ENCODE measurements around the gene SPINT2. TPM values are rescaled to one million over a fixed set of nuclear protein-coding genes. Genes with fewer than 3 reads are reported as not detected.

Gene SPINT2
- total RNA-seq, 4 donors from 2014 or later, result 4.7 to 46.7 (median 12.8) TPM

DNA sequence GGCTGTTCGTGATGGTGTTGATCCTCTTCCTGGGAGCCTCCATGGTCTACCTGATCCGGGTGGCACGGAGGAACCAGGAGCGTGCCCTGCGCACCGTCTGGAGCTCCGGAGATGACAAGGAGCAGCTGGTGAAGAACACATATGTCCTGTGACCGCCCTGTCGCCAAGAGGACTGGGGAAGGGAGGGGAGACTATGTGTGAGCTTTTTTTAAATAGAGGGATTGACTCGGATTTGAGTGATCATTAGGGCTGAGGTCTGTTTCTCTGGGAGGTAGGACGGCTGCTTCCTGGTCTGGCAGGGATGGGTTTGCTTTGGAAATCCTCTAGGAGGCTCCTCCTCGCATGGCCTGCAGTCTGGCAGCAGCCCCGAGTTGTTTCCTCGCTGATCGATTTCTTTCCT is 27.5 kb downstream of the SPINT2 start:
- TF ChIP-seq, protein P1, sequence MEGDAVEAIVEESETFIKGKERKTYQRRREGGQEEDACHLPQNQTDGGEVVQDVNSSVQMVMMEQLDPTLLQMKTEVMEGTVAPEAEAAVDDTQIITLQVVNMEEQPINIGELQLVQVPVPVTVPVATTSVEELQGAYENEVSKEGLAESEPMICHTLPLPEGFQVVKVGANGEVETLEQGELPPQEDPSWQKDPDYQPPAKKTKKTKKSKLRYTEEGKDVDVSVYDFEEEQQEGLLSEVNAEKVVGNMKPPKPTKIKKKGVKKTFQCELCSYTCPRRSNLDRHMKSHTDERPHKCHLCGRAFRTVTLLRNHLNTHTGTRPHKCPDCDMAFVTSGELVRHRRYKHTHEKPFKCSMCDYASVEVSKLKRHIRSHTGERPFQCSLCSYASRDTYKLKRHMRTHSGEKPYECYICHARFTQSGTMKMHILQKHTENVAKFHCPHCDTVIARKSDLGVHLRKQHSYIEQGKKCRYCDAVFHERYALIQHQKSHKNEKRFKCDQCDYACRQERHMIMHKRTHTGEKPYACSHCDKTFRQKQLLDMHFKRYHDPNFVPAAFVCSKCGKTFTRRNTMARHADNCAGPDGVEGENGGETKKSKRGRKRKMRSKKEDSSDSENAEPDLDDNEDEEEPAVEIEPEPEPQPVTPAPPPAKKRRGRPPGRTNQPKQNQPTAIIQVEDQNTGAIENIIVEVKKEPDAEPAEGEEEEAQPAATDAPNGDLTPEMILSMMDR (IDR thresholded peaks at IDR 0.05; ENCODE audit: low read depth), result no peak

DNA sequence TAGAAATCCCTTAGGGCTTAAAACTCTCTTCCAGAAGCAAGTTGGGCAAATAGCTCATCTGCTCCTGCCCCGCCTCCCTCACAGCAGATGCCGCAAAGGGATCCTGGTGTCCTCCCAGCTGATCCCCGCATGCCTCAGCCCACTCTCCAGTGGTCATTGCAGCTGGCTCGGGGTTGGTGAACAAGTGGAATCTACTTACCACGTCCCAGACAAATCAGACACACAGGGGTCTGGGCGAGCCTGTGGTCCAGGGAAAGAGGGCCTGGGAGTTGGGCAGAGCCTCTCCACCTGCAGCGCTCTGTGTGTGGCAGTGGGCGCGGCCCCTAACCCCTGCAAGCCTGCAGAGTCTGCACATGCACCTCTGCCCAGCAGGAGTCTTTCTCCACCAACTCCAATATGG is 28.9 kb downstream of the SPINT2 start:
- TF ChIP-seq, protein P1 (IDR thresholded peaks at IDR 0.05; ENCODE audit: low read depth), result no peak

DNA sequence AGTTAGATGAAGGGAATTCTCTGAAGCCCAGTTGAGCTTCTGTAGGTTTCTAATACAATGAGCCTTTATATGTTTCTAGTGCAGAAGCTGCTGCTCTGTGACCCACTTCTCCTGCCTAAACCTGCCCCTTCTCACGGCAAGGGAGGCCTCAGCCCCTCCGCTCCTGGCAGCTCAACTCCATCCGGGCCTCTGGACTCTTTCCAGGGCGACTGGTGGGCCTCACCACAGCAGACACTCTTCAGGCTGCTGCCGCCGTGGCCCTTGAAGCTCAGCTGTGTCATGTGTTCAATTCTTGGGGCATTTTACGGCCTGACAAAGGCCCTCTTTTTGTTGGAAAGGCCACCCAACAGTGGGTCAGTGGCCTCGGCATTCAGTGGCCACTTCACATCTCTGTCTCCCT is 29.7 kb downstream of the SPINT2 start:
- TF ChIP-seq, protein P1 (IDR thresholded peaks at IDR 0.05; ENCODE audit: low read depth), result no peak

DNA sequence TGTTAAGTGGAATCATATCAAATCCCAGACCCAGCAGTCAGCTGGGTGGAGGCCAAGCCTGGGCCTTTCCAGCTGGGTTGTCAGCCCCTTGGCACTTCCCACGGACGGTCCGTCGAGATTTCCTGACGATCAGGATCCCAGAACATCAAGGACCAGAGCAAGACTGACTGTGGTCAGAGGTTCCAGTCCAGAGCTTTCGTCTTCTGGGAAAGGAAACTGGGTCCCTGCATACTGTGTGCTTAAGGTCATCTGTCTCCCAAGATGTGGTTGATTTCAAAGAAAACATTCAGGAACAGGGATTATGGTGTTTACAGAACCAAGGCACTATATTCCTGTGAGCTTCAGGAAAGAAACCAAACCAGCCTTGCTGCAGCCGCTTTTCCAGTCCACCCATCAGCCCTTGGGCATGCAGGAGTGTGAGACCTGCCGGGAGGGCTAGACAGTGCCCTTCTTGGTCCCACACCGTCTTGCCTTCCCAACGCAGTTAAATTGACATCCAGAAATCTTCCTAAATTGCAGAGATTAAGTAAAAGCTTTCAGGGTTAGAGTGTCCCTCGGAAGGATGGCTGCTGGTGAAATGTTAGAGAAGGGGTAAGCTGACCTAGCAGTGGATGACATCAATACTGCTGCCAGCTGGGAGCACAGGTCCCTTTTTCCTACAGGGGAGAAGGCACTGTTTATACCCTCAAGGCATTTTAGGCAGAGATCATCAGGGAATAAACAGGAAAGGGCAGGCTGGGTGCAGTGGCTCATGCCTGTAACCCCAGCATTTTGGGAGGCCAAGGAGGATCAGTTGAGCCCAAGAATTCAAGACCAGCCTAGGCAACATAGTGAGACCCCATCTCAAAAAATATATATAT is 34.7 kb downstream of the SPINT2 start:
- TF ChIP-seq, protein P1 (IDR thresholded peaks at IDR 0.05; ENCODE audit: low read depth), result no peak

DNA sequence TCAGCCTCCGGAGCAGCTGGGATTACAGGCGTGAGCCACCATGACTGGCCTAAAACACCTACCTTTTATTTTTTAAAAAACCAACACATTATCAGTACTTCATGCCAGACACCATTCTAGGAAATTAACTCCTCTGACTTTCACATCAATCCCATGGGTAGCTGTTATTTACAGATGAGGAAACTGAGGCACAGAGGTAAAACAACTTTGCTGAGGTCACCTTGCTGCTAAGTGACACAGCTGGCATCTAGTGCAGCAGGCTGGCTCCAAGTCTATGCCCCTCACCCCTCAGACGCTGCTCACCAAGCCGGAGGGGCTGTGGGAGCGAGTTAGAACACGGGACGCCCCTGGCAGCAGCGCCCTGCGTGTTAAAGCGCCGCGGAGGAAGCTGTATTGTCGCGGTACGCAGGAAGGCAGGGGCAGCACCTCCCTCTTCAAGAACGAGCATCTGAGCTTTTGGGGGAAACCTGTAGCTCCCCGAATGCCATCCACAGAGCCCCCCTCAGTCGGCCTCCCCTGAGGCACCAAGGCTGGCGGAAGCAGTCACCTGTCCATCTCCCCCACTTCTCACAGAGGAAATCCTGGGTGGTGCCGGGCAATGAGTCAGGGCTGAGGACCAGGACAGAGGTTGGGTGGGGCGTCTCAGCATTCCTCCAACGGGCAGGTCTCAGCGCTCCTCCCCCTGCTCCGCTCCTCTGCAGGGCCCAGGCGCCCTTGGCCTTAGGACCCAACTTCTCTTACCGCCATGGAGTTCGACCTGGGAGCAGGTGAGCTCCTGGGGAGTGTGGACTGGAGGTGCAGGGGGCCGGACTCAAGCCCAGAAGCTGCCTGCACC is 39.4 kb downstream of the SPINT2 start, which contains the start of gene C19orf33:
TSS of gene C19orf33 (plus strand) at position 735 of the 835 bp plus-strand sequence. CDS start at position 746, 11 bp downstream.
- TF ChIP-seq, protein P1 (IDR thresholded peaks at IDR 0.05; ENCODE audit: low read depth), result no peak

DNA sequence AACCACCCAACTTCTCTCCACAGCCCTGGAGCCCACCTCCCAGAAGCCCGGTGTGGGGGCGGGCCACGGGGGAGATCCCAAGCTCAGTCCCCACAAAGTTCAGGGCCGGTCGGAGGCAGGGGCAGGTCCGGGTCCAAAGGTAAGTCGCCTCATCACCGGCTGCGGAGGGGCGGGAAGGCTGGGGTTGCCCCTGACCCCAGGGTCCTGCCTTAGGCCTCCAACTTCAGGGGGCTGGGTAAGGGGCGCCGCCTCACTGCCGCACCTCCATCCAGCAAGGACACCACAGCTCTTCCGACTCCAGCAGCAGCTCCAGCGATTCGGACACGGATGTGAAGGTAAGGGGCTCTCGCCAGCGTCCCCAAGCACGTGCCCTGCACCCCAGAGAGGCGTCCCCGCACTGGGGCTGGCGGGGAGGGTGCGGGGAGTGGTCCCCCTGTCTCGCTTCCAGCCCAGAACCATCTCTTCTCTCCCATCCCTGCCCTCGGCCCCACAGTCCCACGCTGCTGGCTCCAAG is 40.0 kb downstream of the SPINT2 start:
- TF ChIP-seq, protein P1 (IDR thresholded peaks at IDR 0.05; ENCODE audit: low read depth), result no peak
